ENCODE measurements around the gene RBM15. TPM values are rescaled to one million over a fixed set of nuclear protein-coding genes. Genes with fewer than 3 reads are reported as not detected.

Gene RBM15
- total RNA-seq, 1 experiment from 2014 or later, result 44.0 TPM

DNA sequence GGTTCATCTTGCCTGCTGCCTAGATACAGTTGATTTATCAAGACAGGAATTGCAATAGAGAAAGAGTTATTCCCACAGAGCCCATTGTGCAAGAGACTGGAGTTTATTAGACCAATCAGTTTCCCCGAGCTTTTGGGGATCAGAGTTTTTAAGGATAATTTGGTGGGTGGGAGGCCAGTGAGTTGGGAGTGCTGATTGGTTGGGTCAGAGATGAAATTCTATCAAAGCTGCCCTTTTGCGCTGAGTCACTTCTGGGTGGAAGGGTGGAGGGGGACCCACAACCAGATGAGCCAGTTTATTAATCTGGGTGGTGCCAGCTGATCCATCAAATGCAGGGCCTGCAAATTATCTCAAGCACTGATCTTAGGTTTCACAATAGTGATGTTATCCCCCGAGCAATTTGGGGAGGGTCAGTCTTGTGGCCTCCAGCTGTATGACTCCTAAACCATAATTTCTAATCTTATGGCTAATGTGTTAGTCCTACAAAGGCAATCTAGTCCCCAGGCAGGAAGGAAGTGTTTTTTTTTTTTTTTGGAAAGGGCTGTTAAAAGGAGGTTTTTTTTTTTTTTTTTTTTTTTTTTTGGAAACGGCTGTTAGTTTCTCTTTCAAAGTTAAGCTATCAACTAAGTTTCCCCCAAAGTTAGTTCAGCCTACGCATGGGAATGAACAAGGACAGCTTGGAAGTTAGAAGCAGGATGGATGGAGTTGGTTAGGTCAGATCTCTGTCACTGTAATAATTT is 44.2 kb downstream of the RBM15 start:
- ATAC-seq, result no peak
- no peak overlapping the region for H3K9ac ChIP-seq (ENCODE audit: low read length)
- H3K4me1 ChIP-seq (ENCODE audit: control insufficient read depth in 1 of 2, insufficient read depth in 2 of 2, low read length in 2 of 2), result peaks cover 0 to 9% of the 10 kb centered on the region in 2 experiments; a peak in 1 of 4 replicates
- no peak overlapping the region for H3K4me3 ChIP-seq (replicated peaks in 1 of 2; ENCODE audit: low read depth in 1 of 2, low read length in 2 of 2)
- no peaks in the 10 kb centered on the region for H3K79me2 ChIP-seq (ENCODE audit: insufficient read depth, low read length)
- CTCF ChIA-PET, result no interaction called here
- peaks cover 7 to 8% of the 10 kb centered on the region in 2 experiments; a peak in 3 of 4 replicates for H3K36me3 ChIP-seq (ENCODE audit: control insufficient read depth in 1 of 2, insufficient read depth in 2 of 2, low read length in 2 of 2)
- H3K27me3 ChIP-seq (ENCODE audit: insufficient read depth, low read length), result no peaks in the 10 kb centered on the region
- H4K20me1 ChIP-seq (ENCODE audit: insufficient read depth), result no peaks in the 10 kb centered on the region
- H3K27ac ChIP-seq (ENCODE audit: low read depth, low read length), result no peak overlapping the region
- H3K9me2 ChIP-seq (ENCODE audit: insufficient read depth), result no peaks in the 10 kb centered on the region
- no peak overlapping the region for H2AFZ ChIP-seq (ENCODE audit: low read depth, low read length, poor library complexity, severe bottlenecking)
- no peak for TF ChIP-seq SP1 (IDR thresholded peaks at IDR 0.05; ENCODE audit: low read depth)
- TF ChIP-seq CEBPB (IDR thresholded peaks at IDR 0.05; ENCODE audit: low read depth), result no peak
- no peak for TF ChIP-seq ELF1 (IDR thresholded peaks at IDR 0.05; ENCODE audit: borderline replicate concordance, low read depth)
- TF ChIP-seq, protein P1, sequence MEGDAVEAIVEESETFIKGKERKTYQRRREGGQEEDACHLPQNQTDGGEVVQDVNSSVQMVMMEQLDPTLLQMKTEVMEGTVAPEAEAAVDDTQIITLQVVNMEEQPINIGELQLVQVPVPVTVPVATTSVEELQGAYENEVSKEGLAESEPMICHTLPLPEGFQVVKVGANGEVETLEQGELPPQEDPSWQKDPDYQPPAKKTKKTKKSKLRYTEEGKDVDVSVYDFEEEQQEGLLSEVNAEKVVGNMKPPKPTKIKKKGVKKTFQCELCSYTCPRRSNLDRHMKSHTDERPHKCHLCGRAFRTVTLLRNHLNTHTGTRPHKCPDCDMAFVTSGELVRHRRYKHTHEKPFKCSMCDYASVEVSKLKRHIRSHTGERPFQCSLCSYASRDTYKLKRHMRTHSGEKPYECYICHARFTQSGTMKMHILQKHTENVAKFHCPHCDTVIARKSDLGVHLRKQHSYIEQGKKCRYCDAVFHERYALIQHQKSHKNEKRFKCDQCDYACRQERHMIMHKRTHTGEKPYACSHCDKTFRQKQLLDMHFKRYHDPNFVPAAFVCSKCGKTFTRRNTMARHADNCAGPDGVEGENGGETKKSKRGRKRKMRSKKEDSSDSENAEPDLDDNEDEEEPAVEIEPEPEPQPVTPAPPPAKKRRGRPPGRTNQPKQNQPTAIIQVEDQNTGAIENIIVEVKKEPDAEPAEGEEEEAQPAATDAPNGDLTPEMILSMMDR (IDR thresholded peaks at IDR 0.05 in 2 of 3, conservative IDR thresholded peaks at IDR 0.05 in 1 of 3; ENCODE audit: borderline replicate concordance in 1 of 3, insufficient read depth in 1 of 3, low read depth in 2 of 3, low read length in 2 of 3), result no peak
- POLR2A ChIA-PET, result no interaction called here
- DNase-seq (ENCODE audit: low read depth, low spot score), result no peak
- BruUV-seq (replicated peaks), result no TSS peak
- RAD21 ChIA-PET (ENCODE audit: low non-redundant PET in 1 of 2, low total read pairs in 2 of 2, uncharacterized antibody in 2 of 2, unreplicated experiment in 2 of 2), result no interaction called here
- no peaks in the 10 kb centered on the region for H3K9me3 ChIP-seq (ENCODE audit: control insufficient read depth in 1 of 2, insufficient read depth in 1 of 2, low read depth in 1 of 2, low read length in 2 of 2)
- H3K4me2 ChIP-seq (ENCODE audit: low read length), result no peak overlapping the region
- intact Hi-C loops (cut with micrococcal nuclease), result no loop called here

DNA sequence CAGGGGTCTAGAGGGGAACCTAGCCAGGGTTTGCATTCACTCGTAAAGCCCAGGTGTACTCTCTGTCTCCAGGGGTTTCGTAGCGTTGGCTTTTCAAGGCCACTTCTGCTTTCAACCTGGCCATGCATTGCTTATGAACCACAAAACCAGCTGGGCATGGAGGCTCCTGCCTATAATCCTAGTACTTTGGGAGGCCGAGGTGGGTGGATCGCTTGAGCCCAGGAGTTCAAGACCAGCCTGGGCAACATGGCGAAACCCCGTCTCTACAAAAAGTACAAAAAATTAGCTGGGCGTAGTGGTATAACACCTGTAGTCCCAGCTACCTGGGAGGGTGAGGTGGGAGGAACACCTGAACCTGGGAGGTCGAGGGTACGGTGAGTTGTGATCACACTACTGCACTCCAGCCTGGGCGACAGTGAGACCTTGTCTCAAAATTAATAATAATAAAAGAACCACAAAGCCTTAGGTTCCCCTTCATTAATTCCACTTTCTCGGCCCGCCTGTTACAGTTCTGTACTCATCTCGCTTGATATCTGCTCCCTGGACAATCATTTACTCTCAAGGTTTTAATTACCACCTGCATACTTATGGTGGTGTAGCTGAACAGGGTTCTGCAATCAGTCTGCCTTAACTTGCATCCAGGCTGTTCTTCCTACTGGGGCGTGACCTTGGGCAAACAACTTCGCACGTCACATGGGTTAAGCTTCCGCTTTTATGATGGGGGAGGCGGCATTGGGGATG is 45.6 kb downstream of the RBM15 start:
- RAD21 ChIA-PET (ENCODE audit: low non-redundant PET in 1 of 2, low total read pairs in 2 of 2, uncharacterized antibody in 2 of 2, unreplicated experiment in 2 of 2), result no interaction called here
- TF ChIP-seq ELF1 (IDR thresholded peaks at IDR 0.05; ENCODE audit: borderline replicate concordance, low read depth) (no peak), RAD21 (IDR thresholded peaks at IDR 0.05; ENCODE audit: low read depth) (no peak), ZNF274 (IDR thresholded peaks at IDR 0.05; ENCODE audit: low read depth, low read length) (no peak), EZH2 (IDR thresholded peaks at IDR 0.05) (no peak), ZFX (IDR thresholded peaks at IDR 0.05) (no peak)
- peaks cover 0 to 9% of the 10 kb centered on the region in 2 experiments; a peak in 1 of 4 replicates for H3K4me1 ChIP-seq (ENCODE audit: control insufficient read depth in 1 of 2, insufficient read depth in 2 of 2, low read length in 2 of 2)
- DNase-seq (ENCODE audit: low read depth, low spot score) (no peak), ATAC-seq (no peak)
- no peak overlapping the region for H3K4me2 ChIP-seq (ENCODE audit: low read length)
- no peak overlapping the region for H3K9ac ChIP-seq (ENCODE audit: low read length)
- no peak overlapping the region for H3K4me3 ChIP-seq (replicated peaks in 1 of 2; ENCODE audit: low read depth in 1 of 2, low read length in 2 of 2)
- BruUV-seq (replicated peaks), result no TSS peak
- no peak overlapping the region for H2AFZ ChIP-seq (ENCODE audit: low read depth, low read length, poor library complexity, severe bottlenecking)
- no peaks in the 10 kb centered on the region for H3K9me3 ChIP-seq (ENCODE audit: control insufficient read depth in 1 of 2, insufficient read depth in 1 of 2, low read depth in 1 of 2, low read length in 2 of 2)
- H4K20me1 ChIP-seq (ENCODE audit: insufficient read depth), result no peaks in the 10 kb centered on the region
- CTCF ChIA-PET, result no interaction called here
- H3K36me3 ChIP-seq (ENCODE audit: control insufficient read depth in 1 of 2, insufficient read depth in 2 of 2, low read length in 2 of 2), result peaks cover 6 to 9% of the 10 kb centered on the region in 2 experiments; a peak in 3 of 4 replicates
- H3K9me2 ChIP-seq (ENCODE audit: insufficient read depth), result no peaks in the 10 kb centered on the region
- no peaks in the 10 kb centered on the region for H3K27me3 ChIP-seq (ENCODE audit: insufficient read depth, low read length)
- no peaks in the 10 kb centered on the region for H3K79me2 ChIP-seq (ENCODE audit: insufficient read depth, low read length)
- intact Hi-C loops (cut with micrococcal nuclease), result no loop called here
- POLR2A ChIA-PET, result no interaction called here
- no peak overlapping the region for H3K27ac ChIP-seq (ENCODE audit: low read depth, low read length)
